Measurements from ENCODE around the gene NSRP1.

DNA sequence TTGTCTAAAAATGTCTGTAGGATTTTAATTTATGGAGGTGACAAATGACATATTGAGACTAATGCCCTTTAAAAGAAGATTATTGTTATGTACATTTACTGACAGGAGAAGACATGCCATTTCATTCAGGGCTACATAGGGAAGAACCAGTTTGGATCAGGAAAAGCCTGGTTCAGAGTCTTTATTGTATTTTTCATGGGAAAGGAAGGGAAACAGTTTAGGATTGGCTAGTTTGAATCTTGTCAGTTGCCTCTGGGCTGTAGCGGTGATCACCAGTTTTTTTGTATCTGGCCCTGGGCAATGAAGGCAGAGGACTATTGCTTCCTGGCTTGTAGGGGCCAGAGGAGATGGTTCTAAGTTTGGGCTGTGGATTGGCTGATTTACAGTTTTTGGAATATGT, 31.8 kb downstream of the NSRP1 start:
- TF ChIP-seq, protein P1, sequence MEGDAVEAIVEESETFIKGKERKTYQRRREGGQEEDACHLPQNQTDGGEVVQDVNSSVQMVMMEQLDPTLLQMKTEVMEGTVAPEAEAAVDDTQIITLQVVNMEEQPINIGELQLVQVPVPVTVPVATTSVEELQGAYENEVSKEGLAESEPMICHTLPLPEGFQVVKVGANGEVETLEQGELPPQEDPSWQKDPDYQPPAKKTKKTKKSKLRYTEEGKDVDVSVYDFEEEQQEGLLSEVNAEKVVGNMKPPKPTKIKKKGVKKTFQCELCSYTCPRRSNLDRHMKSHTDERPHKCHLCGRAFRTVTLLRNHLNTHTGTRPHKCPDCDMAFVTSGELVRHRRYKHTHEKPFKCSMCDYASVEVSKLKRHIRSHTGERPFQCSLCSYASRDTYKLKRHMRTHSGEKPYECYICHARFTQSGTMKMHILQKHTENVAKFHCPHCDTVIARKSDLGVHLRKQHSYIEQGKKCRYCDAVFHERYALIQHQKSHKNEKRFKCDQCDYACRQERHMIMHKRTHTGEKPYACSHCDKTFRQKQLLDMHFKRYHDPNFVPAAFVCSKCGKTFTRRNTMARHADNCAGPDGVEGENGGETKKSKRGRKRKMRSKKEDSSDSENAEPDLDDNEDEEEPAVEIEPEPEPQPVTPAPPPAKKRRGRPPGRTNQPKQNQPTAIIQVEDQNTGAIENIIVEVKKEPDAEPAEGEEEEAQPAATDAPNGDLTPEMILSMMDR (IDR thresholded peaks at IDR 0.05), result no peak
- TF ChIP-seq POLR2A (IDR thresholded peaks at IDR 0.05), result no peak
- no peak for TF ChIP-seq POLR2AphosphoS5 (IDR thresholded peaks at IDR 0.05)
